Urothelium cell line (cell line): Measurements from ENCODE around the gene KLHL22.
A peak's percentile ranks its signal among the peaks of the same experiment; 100 is the strongest.
"Not testable (repeated sequence)": the region's sequence is repeated elsewhere in the genome, so short reads cannot be mapped to it uniquely, and the experiment has no call there.

ENCODE experiments used
- DNase-seq: peaks from one replicate; pipeline ENCODE4 v3.0.0; 2011; ENCODE audit warnings: low spot score, mixed read lengths
- FAIRE-seq: peaks from 2 replicates; lab custom pipeline; 2011; peaks lifted over from hg19 to GRCh38; lab: Jason Lieb, UNC

Gene KLHL22

DNA sequence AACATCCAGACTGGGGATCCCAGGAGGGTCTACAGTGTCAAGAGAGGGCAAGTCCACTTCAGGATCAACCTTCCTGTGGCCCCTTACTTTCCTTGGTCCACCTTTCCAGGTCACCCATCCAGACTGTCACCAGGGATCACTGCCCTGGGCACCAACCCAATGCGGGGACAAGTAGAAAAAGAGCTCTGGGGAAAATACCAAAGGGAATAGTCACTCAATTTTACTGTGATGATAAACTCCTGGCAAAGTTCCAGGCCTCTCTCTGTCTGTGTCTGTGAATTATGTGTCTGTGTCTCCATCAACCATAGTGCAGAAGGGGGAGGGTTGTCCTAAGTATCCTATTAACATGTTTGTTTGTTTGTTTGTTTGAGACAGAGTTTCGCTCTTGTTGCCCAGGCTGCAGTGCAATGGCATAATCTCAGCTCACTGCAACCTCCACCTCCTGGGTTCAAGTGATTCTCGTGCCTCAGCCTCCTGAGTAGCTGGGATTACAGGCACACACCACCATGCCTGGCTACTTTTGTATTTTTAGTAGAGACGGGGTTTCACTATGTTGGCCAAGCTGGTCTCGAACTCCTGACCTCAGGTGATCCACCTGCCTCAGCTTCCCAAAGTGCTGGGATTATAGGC is 8.8 kb upstream of the KLHL22 start:
- DNase-seq: peak; percentile 81

DNA sequence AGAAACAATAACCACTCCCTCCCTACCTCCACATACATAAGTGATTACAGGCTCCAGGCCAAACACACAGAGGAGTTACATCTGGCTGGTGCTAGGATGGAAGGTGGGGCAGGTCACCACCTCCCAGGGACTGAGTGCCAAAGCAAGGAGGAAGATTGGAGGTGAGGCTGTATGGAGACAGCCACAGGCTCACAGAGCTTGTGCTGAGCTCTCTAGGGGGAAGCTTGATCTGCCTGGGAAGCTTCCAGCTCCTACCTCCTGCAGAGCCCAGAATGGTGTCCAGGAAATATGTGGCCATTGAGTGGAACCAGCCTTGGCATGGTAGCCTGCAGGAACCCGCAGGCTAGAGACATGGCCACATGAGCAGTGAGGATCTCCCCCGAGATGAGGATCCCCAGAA is 8.2 kb upstream of the KLHL22 start:
- peak; percentile 74 for DNase-seq

More for the DNA sequence above, 8.8 kb upstream of the KLHL22 start:
- peak; percentile 42 for FAIRE-seq

DNA sequence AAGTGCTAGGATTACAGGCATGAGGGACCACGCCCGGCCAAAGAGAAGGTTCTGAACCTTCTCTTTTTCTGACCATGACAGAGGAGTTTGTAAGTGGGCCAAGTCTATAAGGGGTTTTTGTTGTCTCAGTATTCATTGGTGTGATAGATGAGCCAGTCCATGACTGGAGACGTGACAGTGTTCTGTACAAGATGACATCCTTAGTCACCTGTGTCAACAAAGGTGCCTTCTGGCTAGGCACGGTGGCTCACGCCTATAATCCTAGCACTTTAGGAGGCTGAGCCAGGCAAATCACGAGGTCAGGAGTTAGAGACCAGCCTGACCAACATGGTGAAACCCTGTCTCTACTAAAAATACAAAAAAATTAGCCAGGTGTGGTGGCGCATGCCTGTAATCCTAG is 4.2 kb upstream of the KLHL22 start:
- no peak for DNase-seq
- no peak for FAIRE-seq

More for the DNA sequence above, 8.2 kb upstream of the KLHL22 start:
- peak; percentile 71 for FAIRE-seq

DNA sequence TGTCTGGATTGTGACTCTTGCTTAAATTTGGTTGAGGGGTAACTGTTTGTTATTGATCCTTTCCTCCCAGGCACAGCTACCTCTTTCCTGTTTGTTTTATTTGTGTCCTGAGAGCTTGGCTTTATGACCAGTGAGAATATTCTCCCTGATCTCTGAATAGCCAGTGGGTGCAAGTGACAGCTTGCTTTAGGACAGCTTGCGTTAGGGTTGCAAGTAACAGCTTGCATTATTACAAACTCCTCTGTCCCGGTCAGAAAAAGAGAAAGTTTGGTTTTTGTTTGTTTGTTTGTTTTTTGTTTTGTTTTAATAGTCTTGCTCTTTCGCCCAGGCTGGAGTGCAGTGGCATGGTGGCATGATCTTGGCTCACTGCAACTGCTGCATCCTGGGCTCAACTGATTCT is 3.3 kb upstream of the KLHL22 start:
- FAIRE-seq (no peak), DNase-seq (no peak)

- FAIRE-seq (no peak), DNase-seq (no peak)
Measured at GRCh38 chr22:20497426-20497825, 1.8 kb upstream of the KLHL22 start.

- FAIRE-seq (peak; percentile 98), DNase-seq (peak; percentile 99)
Measured at GRCh38 chr22:20495861-20496681, 476 bp upstream of the KLHL22 start.

GRCh38 chr22:20491346-20491745 is 4.2 kb downstream of the KLHL22 start:
- no peak for DNase-seq
- FAIRE-seq: no peak

- FAIRE-seq: no peak
Measured at GRCh38 chr22:20490941-20491307, 4.7 kb downstream of the KLHL22 start.

GRCh38 chr22:20490183-20490940 is 5.2 kb downstream of the KLHL22 start:
- FAIRE-seq (peak; percentile 61), DNase-seq (no peak)

More at GRCh38 chr22:20490941-20491307, 4.7 kb downstream of the KLHL22 start:
- no peak for DNase-seq

DNA sequence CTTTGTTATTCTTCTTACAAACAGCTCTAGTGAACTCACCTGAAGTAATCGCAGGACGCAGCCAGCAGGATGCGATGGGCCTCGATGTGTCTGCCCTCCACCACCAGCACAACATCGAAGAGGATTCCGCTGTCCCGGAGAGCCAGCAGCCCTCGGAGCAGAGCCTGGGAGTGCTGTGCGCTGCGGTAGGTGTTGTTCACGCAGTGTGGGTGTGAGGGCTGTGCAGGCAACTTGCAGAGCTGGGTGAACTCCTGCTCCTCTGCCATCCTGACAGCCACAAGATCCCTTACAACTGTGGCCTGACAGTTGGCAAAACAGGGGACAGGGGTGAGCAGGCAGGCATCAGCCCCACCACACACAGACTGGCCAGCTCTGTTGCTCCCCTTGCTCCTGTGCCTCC is 6.6 kb downstream of the KLHL22 start:
- no peak for DNase-seq
- FAIRE-seq: peak; percentile 84

GRCh38 chr22:20487715-20488114 is 7.9 kb downstream of the KLHL22 start:
- no peak for DNase-seq

GRCh38 chr22:20486229-20486628 is 9.4 kb downstream of the KLHL22 start:
- FAIRE-seq: no peak

More at GRCh38 chr22:20487715-20488114, 7.9 kb downstream of the KLHL22 start:
- no peak for FAIRE-seq

DNA sequence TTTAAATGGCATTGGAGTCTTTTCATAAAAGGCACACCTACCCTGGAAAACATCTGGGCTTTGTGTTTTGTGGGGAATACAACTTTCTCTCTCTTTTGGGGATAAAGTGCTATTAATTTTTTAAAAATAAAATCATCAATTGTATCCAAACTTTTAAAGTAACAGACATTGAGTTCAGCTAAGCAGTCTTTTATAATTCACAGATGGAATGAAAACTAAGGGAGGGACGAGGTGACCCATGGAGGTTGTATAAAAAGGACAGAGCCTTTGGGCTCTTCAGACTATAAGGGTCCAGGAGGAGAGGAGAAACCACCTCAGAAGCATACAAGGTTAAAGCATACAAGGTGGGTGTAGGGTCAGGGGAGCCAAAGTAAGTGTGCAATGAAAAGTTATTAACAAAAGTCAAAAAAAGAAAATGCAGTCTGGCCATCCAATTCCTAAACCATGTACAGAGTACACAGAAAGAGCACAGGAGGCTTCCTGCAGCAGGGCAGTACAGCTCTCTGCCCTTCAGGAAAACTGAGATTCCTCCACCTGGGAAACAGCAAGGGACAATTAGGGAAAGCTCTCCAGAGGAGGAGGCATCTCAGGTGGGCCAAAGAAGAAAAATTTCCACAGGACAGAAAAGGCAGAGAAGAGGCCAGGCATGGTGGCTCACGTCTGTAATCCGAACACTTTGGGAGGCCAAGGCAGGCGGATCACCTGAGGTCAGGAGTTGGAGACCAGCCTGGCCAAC is 10.5 kb downstream of the KLHL22 start:
- FAIRE-seq (no peak), DNase-seq (no peak)

More at GRCh38 chr22:20486229-20486628, 9.4 kb downstream of the KLHL22 start:
- DNase-seq: no peak

DNA sequence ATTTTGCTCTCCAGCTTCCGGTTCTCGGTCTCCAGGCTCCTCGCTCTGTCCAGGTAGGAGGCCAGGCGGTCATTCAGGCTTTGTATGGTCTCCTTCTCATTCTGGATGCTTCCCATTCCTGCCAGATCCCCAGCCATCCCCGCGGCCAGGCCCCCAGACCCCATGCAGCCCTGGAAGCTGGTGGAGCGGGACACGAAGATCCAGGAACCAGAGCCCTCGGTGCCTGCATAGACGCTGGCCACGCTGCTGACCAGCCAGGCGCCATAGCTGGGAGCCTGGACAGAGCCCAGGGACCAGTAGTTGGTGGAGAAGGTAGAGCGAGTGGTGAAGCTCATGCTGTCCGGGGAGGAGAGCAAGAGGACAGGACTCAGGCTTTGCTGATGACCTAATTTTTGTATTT is 11.8 kb downstream of the KLHL22 start:
- FAIRE-seq (no peak), DNase-seq (no peak)

GRCh38 chr22:20483143-20483506 is 12.5 kb downstream of the KLHL22 start:
- not testable (repeated sequence) for FAIRE-seq, DNase-seq

GRCh38 chr22:20479612-20480196 is 15.9 kb downstream of the KLHL22 start:
- FAIRE-seq (peak; percentile 83), DNase-seq (no peak)

DNA sequence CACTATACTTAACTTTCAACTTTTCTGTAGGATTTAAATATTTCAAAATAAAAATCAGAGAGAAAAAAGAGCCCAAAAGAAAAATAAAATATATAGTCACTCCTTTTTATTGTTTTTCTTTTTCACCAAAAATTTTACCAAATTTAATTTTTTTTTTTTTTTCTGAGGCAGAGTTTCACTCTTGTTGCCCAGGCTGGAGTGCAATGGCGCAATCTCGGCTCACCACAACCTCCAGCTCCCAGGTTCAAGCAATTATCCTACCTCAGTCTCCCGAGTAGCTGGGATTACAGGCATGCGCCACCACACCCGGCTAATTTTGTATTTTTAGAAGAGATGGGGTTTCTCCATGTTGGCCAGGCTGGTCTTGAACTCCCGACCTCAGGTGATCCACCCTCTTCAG is 17.5 kb downstream of the KLHL22 start:
- not testable (repeated sequence) for FAIRE-seq, DNase-seq

DNA sequence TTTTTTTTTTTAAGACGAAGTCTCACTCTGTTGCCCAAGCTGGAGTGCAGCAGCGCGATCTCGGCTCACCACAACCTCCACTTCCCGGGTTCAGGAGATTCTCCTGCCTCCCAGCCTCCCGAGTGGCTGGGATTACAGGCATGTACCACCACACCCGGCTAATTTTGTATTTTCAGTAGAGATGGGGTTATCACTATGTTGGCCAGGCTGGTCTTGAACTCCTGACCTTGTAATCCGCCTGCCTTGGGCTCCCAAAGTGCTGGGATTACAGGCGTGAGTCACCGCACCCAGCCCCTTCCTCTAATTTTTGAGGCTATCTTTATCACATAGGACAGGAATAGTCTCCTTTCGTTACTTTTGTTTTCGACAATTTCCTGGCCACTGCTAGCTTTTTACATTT is 20.0 kb downstream of the KLHL22 start:
- FAIRE-seq: not testable (repeated sequence)

GRCh38 chr22:20475115-20475436 is 20.5 kb downstream of the KLHL22 start:
- no peak for FAIRE-seq
- DNase-seq: no peak

More for the DNA sequence above, 20.0 kb downstream of the KLHL22 start:
- not testable (repeated sequence) for DNase-seq

GRCh38 chr22:20472629-20473442 is 22.8 kb downstream of the KLHL22 start:
- peak; percentile 44 for FAIRE-seq
- DNase-seq: no peak
